Neuronal stem cell (in vitro differentiated cells): ENCODE data around the gene TSPEAR.
A peak's percentile ranks its signal among the peaks of the same experiment; 100 is the strongest.

Experiments used
- DNase-seq: peaks from one replicate; pipeline ENCODE4 v3.0.0-alpha.2; 2013; ENCODE audit warnings: low spot score
- H2AFZ ChIP-seq: one replicate; pipeline ENCODE4 v1.6.1; 2013; ENCODE audit warnings: mild to moderate bottlenecking, low read length, inconsistent platforms
- H2AK5ac ChIP-seq: 2 replicates; pipeline ENCODE4 v1.6.1; 2013; ENCODE audit warnings: low read depth, mild to moderate bottlenecking, inconsistent platforms, low read length, moderate library complexity, mixed read lengths
- H2BK120ac ChIP-seq: 2 replicates; pipeline ENCODE4 v1.6.1; 2013; ENCODE audit warnings: low read depth, mild to moderate bottlenecking, inconsistent platforms, low read length, moderate library complexity, mixed read lengths
- H2BK12ac ChIP-seq: one replicate; pipeline ENCODE4 v1.6.1; 2013; ENCODE audit warnings: low read length, inconsistent platforms
- H2BK15ac ChIP-seq: 2 replicates; pipeline ENCODE4 v1.6.1; 2013; ENCODE audit warnings: mild to moderate bottlenecking, low read length, inconsistent platforms, mixed read lengths
- H2BK5ac ChIP-seq: one replicate; pipeline ENCODE4 v1.6.1; 2013; ENCODE audit warnings: inconsistent platforms, mild to moderate bottlenecking, low read length, moderate library complexity
- H3K14ac ChIP-seq: one replicate; pipeline ENCODE4 v1.6.1; 2013; ENCODE audit warnings: low read length, inconsistent platforms
- H3K18ac ChIP-seq: 2 replicates; pipeline ENCODE4 v1.6.1; 2013; ENCODE audit warnings: low read length, inconsistent platforms
- H3K23ac ChIP-seq: 2 replicates; pipeline ENCODE4 v1.6.1; 2013; ENCODE audit warnings: low read depth, mild to moderate bottlenecking, mixed read lengths, low read length, inconsistent platforms; ENCODE audit not compliant: poor library complexity
- H3K27ac ChIP-seq: replicated peaks from 3 replicates; pipeline ENCODE4 v1.5.1; 2013; ENCODE audit warnings: low read length, inconsistent platforms
- H3K27me3 ChIP-seq, 3 experiments: 2 replicates each; pipeline ENCODE4 v1.6.1; 2013; ENCODE audit warnings: low read length in 3 of 3, mild to moderate bottlenecking in 2 of 3, inconsistent platforms in 1 of 3, low read depth in 1 of 3, mixed read lengths in 1 of 3, moderate library complexity in 1 of 3; ENCODE audit not compliant: control insufficient read depth in 3 of 3, insufficient read depth in 3 of 3
- H3K36me3 ChIP-seq, 2 donors: replicated peaks in 1 of 2; 2 replicates each; pipeline ENCODE4 v1.6.1; 2013; ENCODE audit warnings: low read length in 2 of 2; ENCODE audit not compliant: control insufficient read depth in 2 of 2, insufficient read depth in 2 of 2
- H3K4ac ChIP-seq: 2 replicates; pipeline ENCODE4 v1.6.1; 2013; ENCODE audit warnings: inconsistent platforms, mild to moderate bottlenecking, low read length, moderate library complexity
- H3K4me1 ChIP-seq, 2 donors: 1 replicate in 1 of 2; 2 replicates in 1 of 2; pipeline ENCODE4 v1.6.1; 2013; ENCODE audit warnings: low read length in 2 of 2, low read depth in 1 of 2; ENCODE audit not compliant: control insufficient read depth in 2 of 2, insufficient read depth in 1 of 2
- H3K4me2 ChIP-seq: one replicate; pipeline ENCODE4 v1.6.1; 2013; ENCODE audit warnings: mild to moderate bottlenecking, low read length, inconsistent platforms; ENCODE audit not compliant: insufficient read depth, poor library complexity, severe bottlenecking
- H3K4me3 ChIP-seq, 2 donors: 2 replicates each; pipeline ENCODE4 v1.5.1; 2013; ENCODE audit warnings: low read length in 2 of 2, mild to moderate bottlenecking in 2 of 2, inconsistent platforms in 1 of 2, moderate library complexity in 1 of 2
- H3K79me1 ChIP-seq: one replicate; pipeline ENCODE4 v1.6.1; 2013; ENCODE audit warnings: low read depth, mild to moderate bottlenecking, inconsistent platforms, low read length, moderate library complexity
- H3K9ac ChIP-seq: one replicate; pipeline ENCODE4 v1.6.1; 2013; ENCODE audit warnings: mild to moderate bottlenecking, low read depth, low read length, inconsistent platforms; ENCODE audit not compliant: poor library complexity
- H3K9me3 ChIP-seq, 2 donors: replicated peaks in 1 of 2; 2 replicates each; pipeline versions ENCODE3 to v1.6.1; 2013; ENCODE audit warnings: low read length in 2 of 2, mild to moderate bottlenecking in 2 of 2, inconsistent platforms in 1 of 2, low read depth in 1 of 2, mixed read lengths in 1 of 2, moderate library complexity in 1 of 2; ENCODE audit not compliant: control insufficient read depth in 2 of 2, insufficient read depth in 1 of 2
- H4K8ac ChIP-seq: one replicate; pipeline ENCODE4 v1.6.1; 2013; ENCODE audit warnings: low read depth, mild to moderate bottlenecking, inconsistent platforms, low read length, moderate library complexity
- H4K91ac ChIP-seq: one replicate; pipeline ENCODE4 v1.6.1; 2013; ENCODE audit warnings: low read length, low read depth, mild to moderate bottlenecking, inconsistent platforms; ENCODE audit not compliant: poor library complexity
- WGBS, 2 donors: extraction: QIAGEN DNeasy Blood & Tissue Kit; methylation state at CpG; one replicate each; pipeline ENCODE4 v1.1.7; 2013; ENCODE audit warnings: missing lambda C conversion rate in 2 of 2, mixed read lengths in 1 of 2; ENCODE audit not compliant: insufficient read length in 2 of 2, insufficient replicate concordance in 1 of 2; ENCODE audit errors: extremely low coverage in 2 of 2; 5-methylcytosine and 5-hydroxymethylcytosine counted together

The TSPEAR gene

DNA sequence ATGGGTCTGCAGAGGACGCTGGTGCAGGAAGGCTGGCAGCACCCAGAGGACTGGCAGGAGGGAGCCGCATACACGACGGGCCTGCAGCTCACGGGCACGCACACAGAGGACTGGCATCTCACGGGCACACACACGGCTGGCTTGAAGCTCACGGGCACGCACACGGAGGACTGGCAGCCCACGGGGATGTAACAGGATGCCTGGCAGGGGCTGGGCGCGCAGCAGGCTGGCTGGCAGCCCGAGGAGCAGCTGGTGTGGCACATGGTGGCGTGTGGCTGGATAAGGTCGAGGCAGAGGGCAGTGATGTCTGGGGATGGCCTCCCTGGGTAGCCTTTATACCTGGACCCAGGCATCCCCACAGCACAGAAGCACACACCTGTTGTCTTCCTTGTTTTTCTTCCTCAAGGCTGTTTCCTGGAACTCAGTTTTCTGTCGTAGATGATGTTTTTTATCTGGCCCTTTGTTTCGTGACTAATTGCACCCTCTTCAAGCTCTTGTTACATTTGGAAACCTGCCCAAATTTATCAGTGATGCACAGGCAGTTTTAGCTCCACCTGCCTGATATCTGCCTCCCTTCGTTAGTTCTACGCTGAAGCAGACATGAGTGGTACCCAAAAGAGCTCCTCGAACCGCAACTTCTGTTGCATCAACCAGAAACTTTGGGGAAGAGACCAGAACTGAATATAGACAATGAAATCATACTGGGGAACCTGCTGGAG, 29.4 kb downstream of the TSPEAR start, which contains the start of gene KRTAP12-1:
Gene KRTAP12-1, minus strand, starts transcription at position 303 of the 719 bp plus-strand sequence. Its CDS starts 40 bp downstream, at position 263.
- H2BK120ac ChIP-seq: peak within 1 kb of the TSS; percentile 19
- H2BK15ac ChIP-seq: peak within 1 kb of the TSS; percentile 16
- H3K36me3 ChIP-seq: no peaks in the 10 kb centered on the region
- H3K79me1 ChIP-seq: no peaks in the 10 kb centered on the region
- H3K14ac ChIP-seq: peak within 1 kb of the TSS; percentile 51
- WGBS, 2 donors: no CpG with 5 or more reads among the region's 23 CpGs
- H3K23ac ChIP-seq: no peak within 1 kb of the TSS
- H2BK12ac ChIP-seq: peak within 1 kb of the TSS; percentile 19
- H3K4ac ChIP-seq: no peak within 1 kb of the TSS
- no peak within 1 kb of the TSS for H3K27ac ChIP-seq
- no peak within 1 kb of the TSS for H2AFZ ChIP-seq
- H3K27me3 ChIP-seq: peaks cover 0 to 14% (median 0%) of the 10 kb centered on the region in 3 experiments
- no peak within 1 kb of the TSS for H3K4me2 ChIP-seq
- peak within 1 kb of the TSS; percentile 70 for H3K9ac ChIP-seq
- H3K4me1 ChIP-seq: peaks cover 5 to 9% of the 10 kb centered on the region in 2 donors
- DNase-seq: no peak
- H4K91ac ChIP-seq: no peak within 1 kb of the TSS
- no peak within 1 kb of the TSS for H2BK5ac ChIP-seq
- peak within 1 kb of the TSS; percentile 80 for H3K18ac ChIP-seq
- peak within 1 kb of the TSS; percentile 62 for H2AK5ac ChIP-seq
- no peak within 1 kb of the TSS for H3K4me3 ChIP-seq
- no peak within 1 kb of the TSS for H4K8ac ChIP-seq
- no peaks in the 10 kb centered on the region for H3K9me3 ChIP-seq

DNA sequence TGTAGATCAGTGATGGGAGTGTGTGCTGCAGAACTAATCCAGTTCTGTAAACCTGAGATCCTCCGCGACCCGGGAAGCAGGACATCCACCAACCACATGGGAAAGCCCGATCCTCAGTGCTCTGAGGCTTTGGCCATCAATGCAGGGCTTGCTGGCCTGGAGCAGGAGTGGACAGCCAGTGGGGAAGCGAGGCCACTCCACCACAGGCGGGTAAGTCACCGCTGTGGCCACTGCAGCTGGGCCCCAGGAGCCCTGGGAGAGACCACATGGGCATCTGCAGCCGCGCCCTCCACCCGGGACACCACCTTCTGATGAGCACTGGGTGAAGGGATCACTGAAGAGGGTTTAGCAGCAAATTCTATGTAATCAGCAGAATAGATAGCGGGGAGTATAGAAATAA, 30.2 kb downstream of the TSPEAR start:
- Histone ChIP-seq H3K4me1 (peaks cover 0 to 2% of the 10 kb centered on the region in 2 donors), H2BK15ac (no peak overlapping the region), H2BK12ac (no peak overlapping the region), H3K27me3 (peaks cover 0 to 17% (median 0%) of the 10 kb centered on the region in 3 experiments), H4K8ac (no peak overlapping the region), H4K91ac (no peak overlapping the region), H2AK5ac (no peak overlapping the region), H2BK120ac (no peak overlapping the region), H3K9ac (no peak overlapping the region), H2BK5ac (no peak overlapping the region), H3K79me1 (no peaks in the 10 kb centered on the region), H3K9me3 (no peaks in the 10 kb centered on the region), H3K4me2 (no peak overlapping the region), H3K4ac (no peak overlapping the region), H3K27ac (no peak overlapping the region), H3K23ac (no peak overlapping the region), H2AFZ (no peak overlapping the region), H3K18ac (peak overlapping the region; percentile 80), H3K14ac (peak overlapping the region; percentile 51), H3K36me3 (no peaks in the 10 kb centered on the region), H3K4me3 (no peak overlapping the region)
- no CpG with 5 or more reads among the region's 11 CpGs for WGBS, 2 donors
- DNase-seq: no peak

DNA sequence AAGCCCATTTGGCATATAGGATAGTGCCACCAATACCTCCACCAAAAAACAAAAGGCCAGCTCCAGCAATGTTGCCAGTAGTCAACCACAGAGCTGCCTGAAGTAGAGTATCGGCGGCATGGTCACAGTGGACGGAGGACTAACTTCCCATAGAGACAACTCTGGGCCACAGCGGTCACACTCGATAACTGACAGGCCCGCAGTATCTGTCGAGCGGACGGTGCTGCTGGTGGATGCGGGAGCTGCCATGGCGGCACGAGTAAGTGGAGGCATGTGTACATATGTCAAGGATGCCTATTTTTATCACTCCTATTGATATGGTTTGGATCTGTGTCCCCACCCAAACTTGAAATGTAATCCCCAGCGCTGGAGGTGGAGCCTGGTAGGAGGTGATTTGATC, 33.5 kb downstream of the TSPEAR start:
- WGBS, 2 donors: no CpG with 5 or more reads among the region's 13 CpGs
- H2BK15ac ChIP-seq: no peak overlapping the region
- H3K9me3 ChIP-seq: no peaks in the 10 kb centered on the region
- H2BK12ac ChIP-seq: no peak overlapping the region
- no peak overlapping the region for H2AK5ac ChIP-seq
- peaks cover 0 to 15% (median 0%) of the 10 kb centered on the region in 3 experiments for H3K27me3 ChIP-seq
- no peak overlapping the region for H3K18ac ChIP-seq
- H3K27ac ChIP-seq: no peak overlapping the region
- H2BK5ac ChIP-seq: no peak overlapping the region
- H4K8ac ChIP-seq: no peak overlapping the region
- H2AFZ ChIP-seq: no peak overlapping the region
- no peak for DNase-seq
- no peak overlapping the region for H3K23ac ChIP-seq
- no peak overlapping the region for H2BK120ac ChIP-seq
- no peaks in the 10 kb centered on the region for H3K4me1 ChIP-seq
- H3K36me3 ChIP-seq: no peaks in the 10 kb centered on the region
- H3K14ac ChIP-seq: no peak overlapping the region
- H3K4ac ChIP-seq: no peak overlapping the region
- no peak overlapping the region for H3K9ac ChIP-seq
- no peak overlapping the region for H3K4me2 ChIP-seq
- no peak overlapping the region for H4K91ac ChIP-seq
- H3K79me1 ChIP-seq: no peaks in the 10 kb centered on the region
- H3K4me3 ChIP-seq: no peak overlapping the region

DNA sequence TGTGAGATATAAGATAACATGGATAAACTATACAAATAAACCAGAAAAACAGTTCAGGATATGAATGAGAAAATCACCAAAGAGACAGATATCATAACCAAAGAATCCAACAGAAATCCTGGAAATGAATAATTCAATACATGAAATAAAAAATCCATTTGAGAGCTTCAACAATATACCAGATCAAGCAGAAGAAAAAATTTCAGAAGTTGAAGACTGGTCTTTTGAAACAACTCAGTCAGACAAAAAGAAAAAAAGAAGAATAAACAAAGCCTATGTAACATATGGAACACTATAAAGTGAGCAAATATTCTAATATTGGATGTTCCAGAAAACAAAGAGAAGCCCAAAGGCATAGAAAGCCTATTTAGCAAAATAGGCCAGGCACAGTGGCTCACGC, 39.5 kb downstream of the TSPEAR start:
- Histone ChIP-seq H3K36me3 (no peaks in the 10 kb centered on the region), H2BK12ac (no peak overlapping the region), H3K9me3 (peaks cover 18 to 25% of the 10 kb centered on the region in 2 donors), H4K91ac (no peak overlapping the region), H2AK5ac (no peak overlapping the region), H2BK5ac (no peak overlapping the region), H4K8ac (no peak overlapping the region), H3K14ac (no peak overlapping the region), H3K4ac (no peak overlapping the region), H2BK120ac (no peak overlapping the region), H3K4me3 (no peak overlapping the region), H3K4me1 (no peaks in the 10 kb centered on the region), H3K4me2 (no peak overlapping the region), H3K27ac (no peak overlapping the region), H3K18ac (no peak overlapping the region), H3K27me3 (peaks cover 0 to 6% (median 0%) of the 10 kb centered on the region in 3 experiments), H2AFZ (no peak overlapping the region), H3K79me1 (no peaks in the 10 kb centered on the region), H2BK15ac (no peak overlapping the region), H3K9ac (no peak overlapping the region), H3K23ac (no peak overlapping the region)
- WGBS, 2 donors: no CpG with 5 or more reads among the region's 1 CpG
- no peak for DNase-seq
